Left lobe of liver (tissue), 2 donors: ENCODE measurements around the gene HBE1. TPM values are rescaled to one million over a fixed set of nuclear protein-coding genes. Genes with fewer than 3 reads are reported as not detected.

Experiments
- ATAC-seq: fragments of 200-7000 bp; cut with Tn5 transposase; one replicate; pipeline ENCODE4 v1.9.1; 2020; ENCODE audit warnings: mild to moderate bottlenecking, moderate library complexity
- DNase-seq: peaks from one replicate; pipeline ENCODE4 v3.0.0-alpha.2; 2020; ENCODE audit warnings: low spot score
- total RNA-seq: library from RNA; stranded (reverse); gene quantifications from one replicate; pipeline ENCODE4 v1.2.1, GENCODE V29; 2021
- donor health status: DM: no; HTN: no; CAD: no; lungs with moderate emphysema.
- donor health status: DM: no; HTN: yes; CAD: no.

The HBE1 gene
- total RNA-seq, 1 donor from 2014 or later: 1.9 TPM

- DNase-seq: no peak
- ATAC-seq: no peak
Measured at GRCh38 chr11:5238486-5238885, 31.3 kb downstream of the HBE1 start.

GRCh38 chr11:5237420-5237819 lies 32.3 kb downstream of the HBE1 start:
- no peak for ATAC-seq

GRCh38 chr11:5235364-5236095 lies 34.2 kb downstream of the HBE1 start:
- ATAC-seq (no peak), DNase-seq (no peak)

More at GRCh38 chr11:5237420-5237819, 32.3 kb downstream of the HBE1 start:
- no peak for DNase-seq

GRCh38 chr11:5234381-5234834 lies 35.3 kb downstream of the HBE1 start, which contains the start of gene HBD:
Gene HBD, minus strand, starts transcription at chr11:5234483. Its CDS starts 50 bp downstream, at chr11:5234433.
- no peak for ATAC-seq
- DNase-seq: no peak

GRCh38 chr11:5233307-5233706 lies 36.4 kb downstream of the HBE1 start:
- ATAC-seq: no peak

GRCh38 chr11:5232821-5233220 lies 36.9 kb downstream of the HBE1 start:
- ATAC-seq (no peak), DNase-seq (no peak)

More at GRCh38 chr11:5233307-5233706, 36.4 kb downstream of the HBE1 start:
- DNase-seq: no peak

- no peak for DNase-seq
- ATAC-seq: peak; percentile 14
Measured at GRCh38 chr11:5232176-5232575, 37.6 kb downstream of the HBE1 start.

GRCh38 chr11:5231111-5231510 lies 38.6 kb downstream of the HBE1 start:
- no peak for DNase-seq
- no peak for ATAC-seq

GRCh38 chr11:5230266-5230665 lies 39.5 kb downstream of the HBE1 start:
- DNase-seq (no peak), ATAC-seq (no peak)

GRCh38 chr11:5229796-5230195 lies 39.9 kb downstream of the HBE1 start:
- no peak for ATAC-seq
- DNase-seq: no peak

- no peak for ATAC-seq
- no peak for DNase-seq
Measured at GRCh38 chr11:5229356-5229755, 40.4 kb downstream of the HBE1 start.

GRCh38 chr11:5228124-5228523 lies 41.6 kb downstream of the HBE1 start:
- DNase-seq (no peak), ATAC-seq (no peak)

GRCh38 chr11:5227681-5228080 lies 42.1 kb downstream of the HBE1 start:
- ATAC-seq (no peak), DNase-seq (no peak)

- DNase-seq (no peak), ATAC-seq (no peak)
Measured at GRCh38 chr11:5226732-5227310, 42.9 kb downstream of the HBE1 start, which contains the start of gene HBB. Gene HBB, minus strand, starts transcription at chr11:5227071. Its CDS starts 50 bp downstream, at chr11:5227021.

GRCh38 chr11:5225480-5225871 lies 44.3 kb downstream of the HBE1 start:
- DNase-seq: no peak
- no peak for ATAC-seq

- ATAC-seq: no peak
- DNase-seq: no peak
Measured at GRCh38 chr11:5224538-5225479, 44.9 kb downstream of the HBE1 start.

GRCh38 chr11:5223686-5224085 lies 46.1 kb downstream of the HBE1 start:
- ATAC-seq (no peak), DNase-seq (no peak)

- DNase-seq (no peak), ATAC-seq (no peak)
Measured at GRCh38 chr11:5223146-5223545, 46.6 kb downstream of the HBE1 start.
